Stimulated activated CD8-positive, alpha-beta memory T cell treated with anti-CD3 and anti-CD28 coated beads, Interleukin-4, amount 100 ng/mL, for 24 hours (primary cell): ENCODE results near the gene SLC27A2.
"Not testable (repeated sequence)": the region's sequence is repeated elsewhere in the genome, so short reads cannot be mapped to it uniquely, and the experiment has no call there.

Source experiments
- DNase-seq: peaks from one replicate; pipeline ENCODE4 v3.0.0-alpha.2; 2020; ENCODE audit warnings: low read depth

SLC27A2 gene

GRCh38 chr15:50181969-50182218 is at the start of gene SLC27A2:
SLC27A2 (plus strand) TSS chr15:50182196; CDS start chr15:50182428, 232 bp downstream.
- no peak for DNase-seq

- not testable (repeated sequence) for DNase-seq
Measured at GRCh38 chr15:50132251-50132984, 49.6 kb upstream of the SLC27A2 start.

- DNase-seq: no peak
Measured at GRCh38 chr15:50134524-50135024, 47.4 kb upstream of the SLC27A2 start.

GRCh38 chr15:50135031-50135551 is 46.9 kb upstream of the SLC27A2 start:
- peak; percentile 15 for DNase-seq

- no peak for DNase-seq
Measured at GRCh38 chr15:50137330-50137761, 44.6 kb upstream of the SLC27A2 start.

- no peak for DNase-seq
Measured at GRCh38 chr15:50137893-50138292, 44.1 kb upstream of the SLC27A2 start.

DNA sequence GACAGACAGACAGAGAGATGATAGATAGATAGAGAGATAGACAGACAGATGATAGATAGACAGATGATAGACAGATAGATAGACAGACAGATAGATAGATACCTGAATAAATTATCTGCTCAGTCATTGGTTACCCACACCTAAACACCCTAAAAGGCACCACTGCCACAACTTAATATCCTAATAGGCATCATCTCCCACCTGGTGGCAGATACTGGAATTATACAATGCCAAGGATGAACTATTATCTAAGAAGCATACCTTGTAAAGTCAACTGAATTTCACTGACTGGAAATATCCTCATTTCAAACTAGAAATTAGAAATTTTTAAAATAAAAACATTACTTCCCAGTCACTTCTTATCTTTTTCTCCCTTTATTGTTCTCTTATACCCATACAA is 43.6 kb upstream of the SLC27A2 start:
- DNase-seq: no peak

DNA sequence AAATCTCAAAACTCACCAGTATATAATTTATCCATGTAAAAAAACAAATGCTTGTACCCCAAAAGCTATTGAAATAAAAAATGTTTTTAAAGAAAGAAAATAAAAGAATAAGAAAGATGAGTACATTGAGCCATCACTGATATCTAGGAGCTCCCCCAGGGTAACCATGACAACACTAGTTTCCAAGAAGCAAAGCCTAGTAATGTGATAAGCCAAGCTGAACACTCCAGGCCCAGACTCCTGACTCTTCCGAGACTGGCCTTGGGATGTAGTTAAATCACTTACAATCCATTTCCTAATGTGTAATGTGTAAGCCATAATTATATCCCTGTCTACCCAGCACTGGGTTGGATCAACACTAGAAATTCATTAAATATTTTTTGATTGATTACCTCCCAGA is 41.9 kb upstream of the SLC27A2 start:
- DNase-seq: no peak

GRCh38 chr15:50140983-50141382 is 41.0 kb upstream of the SLC27A2 start:
- DNase-seq: no peak

DNA sequence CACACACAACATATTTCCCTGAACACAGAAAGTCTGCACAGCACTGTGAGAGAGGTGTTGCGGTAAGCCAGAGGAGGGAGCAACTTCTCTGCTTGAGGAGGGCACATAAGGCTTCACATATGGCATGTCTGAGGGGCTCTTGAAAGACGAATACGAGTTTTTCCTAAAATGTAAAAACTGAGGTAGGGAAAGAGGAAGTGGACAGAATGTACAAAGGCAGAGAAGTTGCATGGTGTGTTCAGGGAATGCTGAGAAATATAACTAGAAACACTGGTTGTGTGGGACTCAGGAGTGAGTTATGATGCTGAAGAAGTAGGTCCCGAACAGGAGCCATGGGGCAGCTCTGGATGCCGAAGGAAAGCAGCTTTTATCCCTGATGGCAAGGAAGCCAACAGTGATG is 40.1 kb upstream of the SLC27A2 start:
- DNase-seq: no peak

GRCh38 chr15:50143255-50143860 is 38.6 kb upstream of the SLC27A2 start:
- no peak for DNase-seq

DNA sequence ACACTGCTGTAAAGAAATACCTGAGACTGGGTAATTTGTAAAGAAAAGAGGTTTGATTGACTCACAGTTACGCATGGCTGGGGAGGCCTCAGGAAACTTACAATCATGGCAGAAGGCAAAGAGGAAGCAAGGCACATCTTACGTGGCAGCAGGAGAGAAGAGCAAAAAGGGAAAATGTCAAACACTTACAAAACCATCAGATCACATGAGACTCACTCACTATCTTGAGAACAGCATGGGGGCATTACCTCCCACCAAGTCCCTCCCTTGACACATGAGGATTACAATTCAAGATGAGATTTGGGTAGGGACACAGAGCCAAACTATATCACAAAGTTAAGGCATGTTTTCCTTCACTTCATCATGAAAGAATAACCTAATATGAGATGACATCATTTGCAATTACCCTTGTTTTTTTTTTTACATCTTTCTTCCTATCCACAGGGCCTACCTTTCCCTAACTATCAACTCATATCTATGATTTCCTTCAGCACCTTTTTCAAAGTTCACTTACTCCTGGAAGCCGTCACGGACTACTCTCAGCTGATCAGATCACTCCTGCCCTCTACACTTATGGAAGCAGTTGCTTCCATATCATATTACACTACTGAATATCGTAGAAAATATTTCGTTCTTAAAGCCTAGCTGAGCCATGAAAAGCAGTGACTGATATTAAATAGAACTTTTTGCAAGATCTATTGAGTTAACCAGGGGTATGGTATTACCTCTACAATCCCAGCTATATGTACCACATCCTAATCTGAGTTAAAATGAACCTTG is 37.5 kb upstream of the SLC27A2 start:
- no peak for DNase-seq

- DNase-seq: no peak
Measured at GRCh38 chr15:50145451-50145872, 36.5 kb upstream of the SLC27A2 start.

GRCh38 chr15:50146632-50147031 is 35.4 kb upstream of the SLC27A2 start:
- DNase-seq: no peak

DNA sequence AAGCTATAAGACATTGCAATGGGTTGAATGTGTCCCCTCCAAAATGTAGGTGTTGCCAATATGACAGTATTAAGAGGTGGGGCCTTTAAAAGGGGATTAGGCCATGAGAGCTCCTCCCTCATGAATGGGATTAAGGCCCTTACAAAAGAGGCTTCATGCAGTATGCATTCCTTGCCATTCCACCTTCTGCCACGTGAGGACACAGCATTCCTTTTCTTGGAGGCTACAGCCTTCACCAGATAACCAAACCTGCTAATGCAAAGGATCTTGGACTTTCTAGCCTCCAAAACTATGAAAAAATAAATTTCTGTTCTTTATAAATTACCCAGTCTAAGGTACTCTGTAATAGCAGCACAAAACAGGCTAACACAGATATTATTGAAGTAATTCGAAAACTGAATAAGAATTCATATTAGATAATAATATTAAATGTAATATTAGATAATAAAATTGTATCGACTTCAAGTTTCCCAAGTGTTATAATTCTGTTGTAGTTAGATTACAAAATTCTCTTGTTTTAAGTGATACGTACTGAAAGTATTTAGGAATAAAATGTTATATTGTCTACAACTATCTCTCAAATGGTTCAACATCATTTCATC is 33.5 kb upstream of the SLC27A2 start:
- DNase-seq: no peak

- no peak for DNase-seq
Measured at GRCh38 chr15:50149090-50149489, 32.9 kb upstream of the SLC27A2 start.

DNA sequence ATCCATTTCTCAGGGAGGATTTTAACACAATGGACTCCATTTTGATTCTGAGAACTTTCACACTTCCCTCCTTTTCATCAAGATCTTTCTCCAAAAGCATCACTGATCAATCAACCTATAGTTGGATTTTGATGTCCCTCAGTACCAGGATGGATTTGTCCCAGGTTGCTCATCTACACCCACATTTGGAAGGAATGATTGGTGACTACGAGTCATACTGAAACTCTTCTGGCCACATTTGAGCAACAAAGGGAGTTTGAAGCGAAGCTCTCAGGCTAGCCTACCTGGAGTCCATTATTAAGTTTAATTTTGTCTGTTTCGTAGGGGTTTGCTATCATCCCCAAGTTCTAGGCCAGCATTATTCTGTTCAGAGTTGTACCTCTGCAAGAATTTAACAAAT is 31.6 kb upstream of the SLC27A2 start:
- no peak for DNase-seq

DNA sequence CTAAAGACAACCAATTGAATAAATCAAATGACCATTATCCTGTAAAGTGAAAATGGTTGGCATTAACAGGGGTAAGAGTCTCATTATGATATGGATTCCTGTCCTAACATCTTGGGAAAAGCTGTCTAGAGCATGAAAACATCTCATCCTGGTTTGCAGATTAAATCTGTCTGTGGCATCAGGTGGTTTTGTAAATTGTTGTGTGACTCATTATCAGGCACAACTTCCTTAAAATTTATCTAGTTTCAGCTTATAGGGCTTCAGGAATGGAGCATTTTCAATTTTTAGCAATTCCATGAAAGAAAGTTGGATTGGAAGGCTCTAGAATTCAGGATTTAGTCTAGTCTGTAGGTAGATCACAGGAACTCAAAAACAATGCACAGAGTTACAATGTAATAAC is 31.1 kb upstream of the SLC27A2 start:
- DNase-seq: no peak

DNA sequence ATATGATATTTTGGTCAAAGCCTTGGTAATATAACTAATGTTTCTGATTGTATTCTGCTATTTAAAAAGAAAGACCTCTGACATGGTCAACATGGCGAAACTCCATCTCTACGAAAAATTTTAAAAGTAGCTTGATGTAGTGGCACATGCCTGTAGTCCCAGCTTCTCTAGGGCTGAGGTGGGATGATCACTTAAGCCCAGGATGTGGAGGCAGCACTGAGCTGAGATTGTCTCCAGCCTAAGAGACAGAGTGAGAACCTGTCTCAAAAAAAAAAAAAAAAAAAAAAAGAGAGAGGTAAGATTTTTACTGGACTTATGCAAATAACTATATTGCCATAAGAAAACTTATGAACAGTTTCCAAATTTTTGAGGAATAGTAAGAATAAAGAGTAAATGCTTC is 30.5 kb upstream of the SLC27A2 start:
- DNase-seq: no peak

GRCh38 chr15:50158236-50158635 is 23.8 kb upstream of the SLC27A2 start:
- DNase-seq: not testable (repeated sequence)

- no peak for DNase-seq
Measured at GRCh38 chr15:50162969-50163718, 18.9 kb upstream of the SLC27A2 start.
